ENCODE data around the gene C4orf50.
"Not testable (repeated sequence)": the region's sequence is repeated elsewhere in the genome, so short reads cannot be mapped to it uniquely, and the experiment has no call there.

C4orf50 gene

DNA sequence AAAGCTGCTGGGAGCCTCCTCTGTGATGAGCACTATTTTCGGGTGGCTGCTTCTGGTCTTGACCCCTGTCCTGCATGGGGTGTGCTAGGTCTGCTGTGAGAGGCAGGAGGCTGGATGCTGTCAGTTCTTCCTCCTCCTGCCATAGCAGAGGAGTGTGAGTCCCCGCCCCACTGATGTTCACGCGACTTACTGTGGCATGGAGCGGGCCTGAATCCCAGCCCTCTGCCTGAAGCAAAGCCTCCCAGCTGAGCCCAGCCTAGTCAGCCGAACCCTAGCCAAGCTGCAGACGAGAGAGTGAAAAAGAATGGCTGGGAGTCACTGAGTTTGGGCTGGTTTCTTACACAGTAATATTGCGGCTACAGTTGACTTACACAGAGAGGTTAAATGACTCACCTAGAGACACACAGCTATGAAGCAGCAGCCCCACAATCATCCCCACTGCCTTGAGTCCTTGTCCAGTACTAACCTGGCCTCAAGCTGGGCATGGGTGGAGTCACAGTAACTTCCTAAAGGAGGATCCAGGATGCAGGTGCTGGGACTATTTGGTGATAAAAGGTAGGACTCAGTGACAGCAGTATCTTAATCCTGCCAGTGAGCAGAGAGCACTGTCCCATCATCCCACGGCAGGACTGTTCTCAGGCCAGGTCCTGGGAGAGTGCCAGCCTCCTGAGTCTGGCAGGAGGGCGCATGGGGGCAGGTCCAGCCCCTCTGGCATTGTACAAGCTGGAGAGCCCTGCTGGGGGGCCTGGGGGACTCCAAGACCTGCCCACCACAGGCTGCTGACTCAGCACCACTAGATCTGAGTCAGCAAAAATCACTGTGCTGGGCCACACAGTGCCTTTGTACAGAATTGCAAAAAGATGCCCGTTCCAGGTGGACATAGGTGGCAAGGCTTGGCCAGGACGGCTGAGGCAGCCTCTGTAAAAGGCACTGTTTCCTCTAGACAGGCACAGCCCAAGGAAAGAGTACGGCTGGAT, 65.0 kb downstream of the C4orf50 start:
- Histone ChIP-seq H3K36me3 (ENCODE audit: control insufficient read depth in 1 of 2, insufficient read depth in 2 of 2, low read length in 2 of 2) (no peaks in the 10 kb centered on the region), H3K27ac (ENCODE audit: low read depth, low read length) (no peak overlapping the region), H3K27me3 (ENCODE audit: control insufficient read depth in 1 of 2, insufficient read depth in 2 of 2, low read length in 2 of 2) (no peaks in the 10 kb centered on the region), H3K4me3 (ENCODE audit: low read depth in 1 of 2, low read length in 2 of 2) (no peak overlapping the region), H3K4me1 (ENCODE audit: control insufficient read depth in 1 of 2, insufficient read depth in 2 of 2, low read length in 2 of 2) (peaks cover 0 to 3% of the 10 kb centered on the region in 2 donors), H3K9ac (ENCODE audit: low read depth in 1 of 2, low read length in 2 of 2) (no peak overlapping the region), H3K9me3 (ENCODE audit: control insufficient read depth in 1 of 2, low read length in 2 of 2) (no peaks in the 10 kb centered on the region)

DNA sequence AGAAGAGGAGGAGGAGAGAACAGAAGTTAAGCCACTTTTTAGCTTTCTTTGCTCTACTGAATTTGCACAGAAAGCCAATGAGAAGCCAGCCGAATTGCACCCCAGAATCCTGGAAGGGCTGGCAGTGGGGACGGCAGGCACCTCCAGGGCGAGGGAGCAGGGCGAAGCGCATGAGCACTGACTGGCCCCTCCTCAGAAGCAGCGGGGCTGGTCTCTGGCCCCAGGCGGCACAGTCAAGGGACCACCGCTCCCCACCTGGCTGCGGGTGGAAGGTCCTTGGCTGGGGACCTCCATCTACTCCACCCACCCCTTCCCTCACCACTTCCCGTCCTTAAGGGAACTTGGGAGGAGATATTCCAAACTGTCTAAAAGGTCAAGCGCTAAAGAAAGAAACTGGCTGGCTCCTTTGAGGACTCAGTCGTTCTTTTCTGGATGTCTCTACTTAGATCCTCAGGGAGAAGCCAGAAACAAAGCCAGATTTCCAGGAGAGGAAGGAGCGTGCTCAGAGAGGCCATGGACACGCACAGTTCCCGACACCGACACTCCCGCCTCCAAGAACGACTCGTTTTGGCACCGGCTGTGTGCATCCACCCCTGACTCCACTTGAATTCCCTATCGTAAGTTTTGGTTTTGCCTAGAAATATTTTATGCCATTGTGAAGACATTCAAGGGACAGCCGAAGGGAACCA, 65.8 kb downstream of the C4orf50 start:
- no peaks in the 10 kb centered on the region for H3K36me3 ChIP-seq (ENCODE audit: control insufficient read depth in 1 of 2, insufficient read depth in 2 of 2, low read length in 2 of 2)
- peaks cover 0 to 3% of the 10 kb centered on the region in 2 donors for H3K4me1 ChIP-seq (ENCODE audit: control insufficient read depth in 1 of 2, insufficient read depth in 2 of 2, low read length in 2 of 2)
- no peaks in the 10 kb centered on the region for H3K27me3 ChIP-seq (ENCODE audit: control insufficient read depth in 1 of 2, insufficient read depth in 2 of 2, low read length in 2 of 2)
- H3K9ac ChIP-seq (ENCODE audit: low read depth in 1 of 2, low read length in 2 of 2) = no peak overlapping the region
- H3K4me3 ChIP-seq (ENCODE audit: low read depth in 1 of 2, low read length in 2 of 2) = no peak overlapping the region
- H3K9me3 ChIP-seq (ENCODE audit: control insufficient read depth in 1 of 2, low read length in 2 of 2) = no peaks in the 10 kb centered on the region
- H3K27ac ChIP-seq (ENCODE audit: low read depth, low read length) = no peak overlapping the region

DNA sequence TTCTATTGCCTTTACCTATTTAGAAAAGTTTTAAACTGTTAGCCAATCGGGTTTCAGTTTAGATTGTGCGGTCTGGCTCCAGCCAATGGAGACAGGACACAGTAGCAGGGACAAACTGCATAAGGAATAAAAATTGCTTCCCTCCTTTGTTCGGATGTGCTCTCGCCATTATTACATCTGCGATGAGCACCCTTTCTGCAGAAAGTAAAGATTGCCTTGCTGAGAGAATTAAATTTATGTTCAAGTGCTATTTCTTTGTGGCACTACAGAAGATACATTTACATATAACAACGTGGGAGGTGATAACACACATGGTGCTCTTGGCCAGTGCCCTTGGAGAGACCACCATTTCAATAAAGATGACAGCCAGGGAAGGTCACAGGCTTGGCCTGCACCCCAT, 71.6 kb downstream of the C4orf50 start:
- not testable (repeated sequence) for H3K27me3 ChIP-seq (ENCODE audit: control insufficient read depth in 1 of 2, insufficient read depth in 2 of 2, low read length in 2 of 2); H3K4me3 ChIP-seq (ENCODE audit: low read depth in 1 of 2, low read length in 2 of 2); H3K4me1 ChIP-seq (ENCODE audit: control insufficient read depth in 1 of 2, insufficient read depth in 2 of 2, low read length in 2 of 2); H3K27ac ChIP-seq (ENCODE audit: low read depth, low read length); H3K9me3 ChIP-seq (ENCODE audit: control insufficient read depth in 1 of 2, low read length in 2 of 2); H3K36me3 ChIP-seq (ENCODE audit: control insufficient read depth in 1 of 2, insufficient read depth in 2 of 2, low read length in 2 of 2); H3K9ac ChIP-seq (ENCODE audit: low read depth in 1 of 2, low read length in 2 of 2)

DNA sequence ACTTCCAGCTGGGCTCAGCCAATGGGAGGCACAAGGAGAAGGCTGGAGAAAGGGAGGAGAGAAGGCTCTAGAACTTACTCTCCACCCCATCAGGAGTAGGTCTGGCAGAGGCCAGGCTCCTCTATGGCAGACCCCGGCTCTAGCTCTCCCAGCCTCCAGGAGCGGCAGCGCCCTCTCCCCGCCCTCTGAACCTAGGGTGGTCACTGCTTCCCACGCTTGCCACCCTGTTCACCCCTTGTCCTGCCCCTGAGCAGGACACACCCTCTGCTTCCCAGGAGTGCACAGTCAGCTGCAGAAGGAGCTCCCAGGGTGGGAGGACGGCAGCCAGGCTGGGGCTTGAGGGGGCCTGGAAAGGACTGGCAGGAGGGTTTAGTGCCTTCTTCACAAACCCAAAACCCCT, 72.3 kb downstream of the C4orf50 start:
- no peak overlapping the region for H3K4me3 ChIP-seq (ENCODE audit: low read depth in 1 of 2, low read length in 2 of 2)
- H3K36me3 ChIP-seq (ENCODE audit: control insufficient read depth in 1 of 2, insufficient read depth in 2 of 2, low read length in 2 of 2) = no peaks in the 10 kb centered on the region
- no peak overlapping the region for H3K27ac ChIP-seq (ENCODE audit: low read depth, low read length)
- no peaks in the 10 kb centered on the region for H3K4me1 ChIP-seq (ENCODE audit: control insufficient read depth in 1 of 2, insufficient read depth in 2 of 2, low read length in 2 of 2)
- no peaks in the 10 kb centered on the region for H3K27me3 ChIP-seq (ENCODE audit: control insufficient read depth in 1 of 2, insufficient read depth in 2 of 2, low read length in 2 of 2)
- H3K9me3 ChIP-seq (ENCODE audit: control insufficient read depth in 1 of 2, low read length in 2 of 2) = peaks cover 0 to 3% of the 10 kb centered on the region in 2 donors
- H3K9ac ChIP-seq (ENCODE audit: low read depth in 1 of 2, low read length in 2 of 2) = no peak overlapping the region

DNA sequence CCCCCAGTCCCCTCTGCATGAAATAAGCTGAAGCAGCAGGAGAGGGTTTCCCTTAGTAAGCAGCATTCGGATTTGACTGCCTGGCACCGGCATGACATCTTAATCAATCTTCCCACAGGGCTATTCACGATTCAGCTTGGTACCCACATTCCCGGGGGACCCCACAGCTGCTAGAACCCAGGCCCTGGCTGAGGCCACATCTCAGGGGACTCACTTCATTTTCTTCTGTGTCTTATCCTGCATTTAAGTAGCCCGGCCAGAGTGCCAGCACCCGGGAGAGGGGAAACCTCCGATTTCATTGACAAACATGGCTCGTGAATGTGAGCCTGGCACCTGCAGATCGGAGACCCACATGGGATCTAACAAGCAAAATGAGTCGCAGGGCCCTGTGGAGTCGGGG, 73.1 kb downstream of the C4orf50 start:
- Histone ChIP-seq H3K9me3 (ENCODE audit: control insufficient read depth in 1 of 2, low read length in 2 of 2) (peaks cover 0 to 3% of the 10 kb centered on the region in 2 donors), H3K27me3 (ENCODE audit: control insufficient read depth in 1 of 2, insufficient read depth in 2 of 2, low read length in 2 of 2) (no peaks in the 10 kb centered on the region), H3K27ac (ENCODE audit: low read depth, low read length) (no peak overlapping the region), H3K9ac (ENCODE audit: low read depth in 1 of 2, low read length in 2 of 2) (no peak overlapping the region), H3K36me3 (ENCODE audit: control insufficient read depth in 1 of 2, insufficient read depth in 2 of 2, low read length in 2 of 2) (no peaks in the 10 kb centered on the region), H3K4me1 (ENCODE audit: control insufficient read depth in 1 of 2, insufficient read depth in 2 of 2, low read length in 2 of 2) (no peaks in the 10 kb centered on the region), H3K4me3 (ENCODE audit: low read depth in 1 of 2, low read length in 2 of 2) (no peak overlapping the region)

DNA sequence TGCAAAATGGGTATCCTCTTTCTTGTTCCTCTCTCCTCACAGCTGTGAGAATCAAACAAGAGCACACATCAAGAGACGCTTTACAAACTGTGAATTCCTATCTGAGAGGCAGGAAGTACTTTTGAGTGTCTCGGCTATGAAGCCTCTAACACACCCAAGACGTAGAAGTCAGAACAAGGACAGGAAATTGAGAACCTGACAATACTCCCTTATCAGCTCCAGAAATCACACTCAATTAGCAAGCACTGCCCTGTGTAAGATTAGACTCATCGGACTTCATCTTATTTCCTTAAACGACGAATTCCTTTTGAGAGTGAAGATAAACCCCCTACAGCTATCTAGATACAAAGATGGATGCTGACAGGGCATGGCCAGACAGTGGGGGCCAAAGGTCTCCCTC, 74.7 kb downstream of the C4orf50 start:
- H3K27ac ChIP-seq (ENCODE audit: low read depth, low read length) = no peak overlapping the region
- H3K27me3 ChIP-seq (ENCODE audit: control insufficient read depth in 1 of 2, insufficient read depth in 2 of 2, low read length in 2 of 2) = no peaks in the 10 kb centered on the region
- H3K9me3 ChIP-seq (ENCODE audit: control insufficient read depth in 1 of 2, low read length in 2 of 2) = peaks cover 0 to 3% of the 10 kb centered on the region in 2 donors
- no peak overlapping the region for H3K4me3 ChIP-seq (ENCODE audit: low read depth in 1 of 2, low read length in 2 of 2)
- H3K36me3 ChIP-seq (ENCODE audit: control insufficient read depth in 1 of 2, insufficient read depth in 2 of 2, low read length in 2 of 2) = no peaks in the 10 kb centered on the region
- H3K4me1 ChIP-seq (ENCODE audit: control insufficient read depth in 1 of 2, insufficient read depth in 2 of 2, low read length in 2 of 2) = no peaks in the 10 kb centered on the region
- no peak overlapping the region for H3K9ac ChIP-seq (ENCODE audit: low read depth in 1 of 2, low read length in 2 of 2)

DNA sequence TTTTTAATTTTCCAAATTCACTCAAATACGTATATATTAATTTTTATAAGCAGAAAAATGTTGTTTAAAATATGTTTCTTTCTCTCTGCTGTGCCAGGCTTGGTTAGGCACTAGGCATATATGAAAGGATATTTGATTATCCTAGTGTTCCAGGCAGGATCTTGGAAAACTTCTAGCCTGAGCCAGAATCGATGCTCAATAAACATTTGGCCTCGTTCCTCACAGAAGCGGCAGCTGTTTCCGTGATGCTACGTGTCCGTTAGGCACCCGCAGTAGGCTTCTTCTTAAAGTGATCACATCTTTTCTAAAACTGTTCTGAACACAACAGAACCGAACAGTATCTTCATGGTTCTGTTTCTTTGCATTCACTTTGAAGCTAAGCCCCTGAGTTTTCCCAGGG, 75.3 kb downstream of the C4orf50 start:
- peaks cover 0 to 3% of the 10 kb centered on the region in 2 donors for H3K9me3 ChIP-seq (ENCODE audit: control insufficient read depth in 1 of 2, low read length in 2 of 2)
- H3K36me3 ChIP-seq (ENCODE audit: control insufficient read depth in 1 of 2, insufficient read depth in 2 of 2, low read length in 2 of 2) = no peaks in the 10 kb centered on the region
- no peak overlapping the region for H3K27ac ChIP-seq (ENCODE audit: low read depth, low read length)
- no peak overlapping the region for H3K4me3 ChIP-seq (ENCODE audit: low read depth in 1 of 2, low read length in 2 of 2)
- no peak overlapping the region for H3K9ac ChIP-seq (ENCODE audit: low read depth in 1 of 2, low read length in 2 of 2)
- H3K27me3 ChIP-seq (ENCODE audit: control insufficient read depth in 1 of 2, insufficient read depth in 2 of 2, low read length in 2 of 2) = no peaks in the 10 kb centered on the region
- no peaks in the 10 kb centered on the region for H3K4me1 ChIP-seq (ENCODE audit: control insufficient read depth in 1 of 2, insufficient read depth in 2 of 2, low read length in 2 of 2)

DNA sequence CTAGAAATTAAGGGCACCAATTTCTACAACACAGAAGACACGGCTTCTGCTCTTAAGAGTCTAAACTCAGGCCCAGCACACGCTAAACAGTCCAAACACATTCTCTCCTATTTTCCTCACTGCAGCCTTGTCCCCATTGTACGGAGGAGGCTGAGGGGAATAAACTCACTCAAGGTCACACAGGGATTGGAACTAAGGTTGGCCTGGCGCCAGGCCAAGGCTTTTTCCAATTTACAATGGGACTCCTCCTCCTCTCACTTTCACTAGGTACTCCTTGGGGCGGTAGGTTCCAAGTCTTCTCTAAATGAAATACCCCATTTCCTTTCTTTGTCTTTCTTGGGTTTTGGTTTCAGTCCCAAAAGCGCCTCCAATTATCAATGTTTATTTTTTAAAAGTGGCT, 76.6 kb downstream of the C4orf50 start:
- no peaks in the 10 kb centered on the region for H3K27me3 ChIP-seq (ENCODE audit: control insufficient read depth in 1 of 2, insufficient read depth in 2 of 2, low read length in 2 of 2)
- no peaks in the 10 kb centered on the region for H3K4me1 ChIP-seq (ENCODE audit: control insufficient read depth in 1 of 2, insufficient read depth in 2 of 2, low read length in 2 of 2)
- no peaks in the 10 kb centered on the region for H3K9me3 ChIP-seq (ENCODE audit: control insufficient read depth in 1 of 2, low read length in 2 of 2)
- no peaks in the 10 kb centered on the region for H3K36me3 ChIP-seq (ENCODE audit: control insufficient read depth in 1 of 2, insufficient read depth in 2 of 2, low read length in 2 of 2)
- no peak overlapping the region for H3K27ac ChIP-seq (ENCODE audit: low read depth, low read length)
- H3K9ac ChIP-seq (ENCODE audit: low read depth in 1 of 2, low read length in 2 of 2) = no peak overlapping the region
- no peak overlapping the region for H3K4me3 ChIP-seq (ENCODE audit: low read depth in 1 of 2, low read length in 2 of 2)

DNA sequence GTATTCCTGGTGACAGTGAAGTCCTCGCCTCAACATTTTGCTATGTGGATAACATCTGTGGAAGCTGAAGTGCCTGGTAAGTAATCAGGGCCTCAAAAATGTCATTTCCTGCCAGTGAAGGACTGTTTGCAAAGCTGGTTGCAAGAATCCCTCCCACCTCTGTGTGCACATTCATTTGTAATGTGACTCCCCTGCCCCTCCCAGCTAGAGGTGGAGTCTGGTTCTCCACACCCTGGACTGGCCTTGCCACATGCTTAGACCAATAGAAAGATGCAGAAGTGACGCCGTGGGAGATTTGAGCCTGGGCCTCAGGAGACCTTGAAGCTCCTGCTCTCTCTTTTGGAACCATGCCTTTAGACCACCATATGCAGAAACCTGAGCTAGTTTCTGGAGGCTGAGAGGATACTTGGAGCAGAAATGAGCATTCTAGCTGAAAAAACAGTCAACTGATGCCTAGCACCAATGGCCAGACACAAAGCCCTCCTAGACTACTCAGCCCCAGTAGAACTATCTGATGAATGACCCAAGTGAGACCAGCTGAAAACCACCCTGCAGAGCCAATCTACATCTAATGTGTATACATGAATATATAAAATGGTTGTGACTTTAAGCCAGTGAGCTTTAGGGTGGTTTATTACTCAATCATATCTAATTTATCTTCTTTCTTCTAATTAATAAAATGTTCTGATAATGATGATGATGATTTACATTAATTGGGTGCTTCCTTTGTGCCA, 77.6 kb downstream of the C4orf50 start:
- no peaks in the 10 kb centered on the region for H3K4me1 ChIP-seq (ENCODE audit: control insufficient read depth in 1 of 2, insufficient read depth in 2 of 2, low read length in 2 of 2)
- no peak overlapping the region for H3K9ac ChIP-seq (ENCODE audit: low read depth in 1 of 2, low read length in 2 of 2)
- H3K9me3 ChIP-seq (ENCODE audit: control insufficient read depth in 1 of 2, low read length in 2 of 2) = no peaks in the 10 kb centered on the region
- no peaks in the 10 kb centered on the region for H3K27me3 ChIP-seq (ENCODE audit: control insufficient read depth in 1 of 2, insufficient read depth in 2 of 2, low read length in 2 of 2)
- no peaks in the 10 kb centered on the region for H3K36me3 ChIP-seq (ENCODE audit: control insufficient read depth in 1 of 2, insufficient read depth in 2 of 2, low read length in 2 of 2)
- no peak overlapping the region for H3K4me3 ChIP-seq (ENCODE audit: low read depth in 1 of 2, low read length in 2 of 2)
- H3K27ac ChIP-seq (ENCODE audit: low read depth, low read length) = no peak overlapping the region
